Gastroesophageal sphincter (tissue), 4 donors: ENCODE data around the gene SHLD1. TPM values are rescaled to one million over a fixed set of nuclear protein-coding genes. Genes with fewer than 3 reads are reported as not detected.
"Not testable (repeated sequence)": the region's sequence is repeated elsewhere in the genome, so short reads cannot be mapped to it uniquely, and the experiment has no call there.

ENCODE experiments used
- ATAC-seq: fragments of 150-250 bp; one replicate; pipeline ENCODE4 v1.9.1; 2016; ENCODE audit warnings: mild to moderate bottlenecking, moderate library complexity
- H3K27ac ChIP-seq, 4 donors: fragments of 200-600 bp; sonication (generic) in 3 of 4; 1 replicate in 3 of 4; 2 replicates in 1 of 4; pipeline ENCODE4 v1.5.1; 2016 to 2019
- H3K27me3 ChIP-seq: fragments of 200-600 bp; sonication (generic); one replicate; pipeline ENCODE4 v1.5.1; 2019
- H3K36me3 ChIP-seq, 2 donors: fragments of 200-600 bp; sonication (generic); one replicate each; pipeline ENCODE4 v1.5.1; 2019; ENCODE audit warnings: control low read depth in 1 of 2
- H3K4me1 ChIP-seq, 3 donors: fragments of 200-600 bp; sonication (generic); 1 replicate in 2 of 3; 2 replicates in 1 of 3; pipeline ENCODE4 v1.5.1; 2016 to 2019; ENCODE audit warnings: control low read depth in 2 of 3
- H3K4me3 ChIP-seq, 2 donors: fragments of 200-600 bp; sonication (generic); one replicate each; pipeline ENCODE4 v1.5.1; 2019; ENCODE audit warnings: mild to moderate bottlenecking in 1 of 2, moderate library complexity in 1 of 2
- H3K9me3 ChIP-seq, 3 donors: fragments of 200-600 bp; sonication (generic); one replicate each; pipeline ENCODE4 v1.5.1; 2017 to 2019; ENCODE audit warnings: control low read depth in 2 of 3
- EP300 ChIP-seq: sonication (generic); formaldehyde crosslinking; IDR thresholded peaks from one replicate; pipeline ENCODE4 v1.6.1; 2017; ENCODE audit warnings: antibody characterized with exemption, mild to moderate bottlenecking
- POLR2A ChIP-seq, 2 donors: fragments of 450-650 bp; IDR thresholded peaks; one replicate each; pipeline ENCODE4 v1.6.1; 2017; ENCODE audit warnings: antibody characterized with exemption in 2 of 2, mild to moderate bottlenecking in 2 of 2, moderate library complexity in 1 of 2
- POLR2AphosphoS5 ChIP-seq: sonication (generic); formaldehyde crosslinking; IDR thresholded peaks from one replicate; pipeline ENCODE4 v1.6.1; 2017; ENCODE audit warnings: antibody characterized with exemption
- WGBS, 2 donors: methylation state at CpG; one replicate each; pipeline ENCODE4 v1.1.5; 2018; ENCODE audit warnings: low coverage in 1 of 2; 5-methylcytosine and 5-hydroxymethylcytosine counted together
- total RNA-seq, 4 donors: library from RNA; depleted of rRNA; stranded (reverse); fragments of >200 nt; gene quantifications; one replicate each; pipeline ENCODE4 v1.1.0, GENCODE V29; 2016
- TF ChIP-seq, protein P1 (sequence below), 4 experiments: fragments of 200-600 bp in 2 of 4; fragments of 450-650 bp in 2 of 4; sonication (generic) in 1 of 4; IDR thresholded peaks; one replicate each; pipeline ENCODE4 v1.5.1; 2017 to 2019; ENCODE audit warnings: antibody characterized with exemption in 4 of 4, mild to moderate bottlenecking in 2 of 4, moderate library complexity in 2 of 4

The SHLD1 gene
- total RNA-seq, 4 donors from 2014 or later: 0.93 to 3.3 (median 2.1) TPM

DNA sequence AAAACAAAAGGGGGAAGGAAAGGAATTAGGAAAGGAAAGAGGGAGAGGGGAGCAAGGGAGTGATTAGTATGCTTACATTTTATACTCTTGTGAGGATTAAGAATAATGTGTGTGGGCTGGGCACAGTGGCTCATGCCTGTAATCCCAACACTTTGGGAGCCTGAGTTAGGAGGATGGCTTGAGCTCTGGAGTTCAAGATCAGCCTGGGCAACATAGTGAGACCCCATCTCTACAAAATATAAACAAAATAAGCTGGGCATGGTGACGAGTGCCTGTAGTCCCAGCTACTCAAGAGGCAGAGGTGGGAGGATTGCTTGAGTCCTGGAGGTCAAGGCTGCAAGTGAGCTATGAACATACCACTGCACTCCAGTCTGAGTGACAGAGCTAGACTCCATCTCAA is 47.0 kb downstream of the SHLD1 start:
- Histone ChIP-seq H3K36me3 (peaks cover 0 to 5% of the 10 kb centered on the region in 2 donors), H3K27me3 (no peaks in the 10 kb centered on the region), H3K27ac (no peak overlapping the region), H3K4me3 (no peak overlapping the region), H3K4me1 (no peaks in the 10 kb centered on the region), H3K9me3 (no peaks in the 10 kb centered on the region)
- ATAC-seq: no peak
- TF ChIP-seq EP300 (no peak), POLR2AphosphoS5 (no peak), POLR2A (IDR thresholded peaks at IDR 0.05) (no peak)
- TF ChIP-seq, protein P1, sequence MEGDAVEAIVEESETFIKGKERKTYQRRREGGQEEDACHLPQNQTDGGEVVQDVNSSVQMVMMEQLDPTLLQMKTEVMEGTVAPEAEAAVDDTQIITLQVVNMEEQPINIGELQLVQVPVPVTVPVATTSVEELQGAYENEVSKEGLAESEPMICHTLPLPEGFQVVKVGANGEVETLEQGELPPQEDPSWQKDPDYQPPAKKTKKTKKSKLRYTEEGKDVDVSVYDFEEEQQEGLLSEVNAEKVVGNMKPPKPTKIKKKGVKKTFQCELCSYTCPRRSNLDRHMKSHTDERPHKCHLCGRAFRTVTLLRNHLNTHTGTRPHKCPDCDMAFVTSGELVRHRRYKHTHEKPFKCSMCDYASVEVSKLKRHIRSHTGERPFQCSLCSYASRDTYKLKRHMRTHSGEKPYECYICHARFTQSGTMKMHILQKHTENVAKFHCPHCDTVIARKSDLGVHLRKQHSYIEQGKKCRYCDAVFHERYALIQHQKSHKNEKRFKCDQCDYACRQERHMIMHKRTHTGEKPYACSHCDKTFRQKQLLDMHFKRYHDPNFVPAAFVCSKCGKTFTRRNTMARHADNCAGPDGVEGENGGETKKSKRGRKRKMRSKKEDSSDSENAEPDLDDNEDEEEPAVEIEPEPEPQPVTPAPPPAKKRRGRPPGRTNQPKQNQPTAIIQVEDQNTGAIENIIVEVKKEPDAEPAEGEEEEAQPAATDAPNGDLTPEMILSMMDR (IDR thresholded peaks at IDR 0.05): no peak
- 40% methylated on average over 1 of the region's 1 CpG; no CpG with 5 or more reads in 1 of the 2 donors for WGBS, 2 donors

DNA sequence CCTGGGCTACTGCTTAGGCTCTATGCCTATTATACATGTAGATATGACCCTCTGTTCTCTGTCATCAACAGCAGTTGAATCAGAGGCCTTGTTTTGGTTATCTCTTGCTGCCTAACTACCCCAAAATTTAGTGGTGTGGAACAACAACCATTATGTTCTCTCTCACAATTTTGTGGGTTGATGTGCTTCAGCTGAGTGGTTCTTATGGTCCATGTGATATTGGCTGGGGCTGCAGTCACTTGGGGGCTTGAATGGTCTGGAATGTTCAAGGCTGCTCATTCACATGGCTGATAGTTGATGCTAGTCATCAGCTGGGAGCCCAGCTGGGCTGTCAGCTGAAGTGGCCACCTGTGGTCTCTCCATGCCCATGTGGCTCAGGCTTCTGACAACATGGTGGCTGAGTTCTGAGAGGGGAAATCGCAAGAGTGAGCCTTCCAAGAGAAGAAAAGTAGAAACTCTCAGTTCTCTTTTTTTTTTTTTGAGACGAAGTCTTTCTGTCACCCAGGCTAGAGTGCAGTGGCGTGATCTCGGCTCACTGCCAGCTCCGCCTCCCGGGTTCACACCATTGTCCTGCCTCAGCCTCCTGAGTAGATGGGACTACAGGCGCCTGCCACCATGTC is 47.8 kb downstream of the SHLD1 start:
- H3K27ac ChIP-seq: no peak overlapping the region
- WGBS, 2 donors: 77% methylated on average over 7 of the region's 7 CpGs; no CpG with 5 or more reads in 1 of the 2 donors
- no peaks in the 10 kb centered on the region for H3K9me3 ChIP-seq
- peaks cover 0 to 5% of the 10 kb centered on the region in 2 donors for H3K36me3 ChIP-seq
- no peak overlapping the region for H3K4me3 ChIP-seq
- H3K27me3 ChIP-seq: no peaks in the 10 kb centered on the region
- TF ChIP-seq, protein P1 (IDR thresholded peaks at IDR 0.05): no peak
- no peak for TF ChIP-seq POLR2A (IDR thresholded peaks at IDR 0.05)
- no peak for TF ChIP-seq POLR2AphosphoS5
- TF ChIP-seq EP300: no peak
- no peaks in the 10 kb centered on the region for H3K4me1 ChIP-seq
- ATAC-seq: no peak

DNA sequence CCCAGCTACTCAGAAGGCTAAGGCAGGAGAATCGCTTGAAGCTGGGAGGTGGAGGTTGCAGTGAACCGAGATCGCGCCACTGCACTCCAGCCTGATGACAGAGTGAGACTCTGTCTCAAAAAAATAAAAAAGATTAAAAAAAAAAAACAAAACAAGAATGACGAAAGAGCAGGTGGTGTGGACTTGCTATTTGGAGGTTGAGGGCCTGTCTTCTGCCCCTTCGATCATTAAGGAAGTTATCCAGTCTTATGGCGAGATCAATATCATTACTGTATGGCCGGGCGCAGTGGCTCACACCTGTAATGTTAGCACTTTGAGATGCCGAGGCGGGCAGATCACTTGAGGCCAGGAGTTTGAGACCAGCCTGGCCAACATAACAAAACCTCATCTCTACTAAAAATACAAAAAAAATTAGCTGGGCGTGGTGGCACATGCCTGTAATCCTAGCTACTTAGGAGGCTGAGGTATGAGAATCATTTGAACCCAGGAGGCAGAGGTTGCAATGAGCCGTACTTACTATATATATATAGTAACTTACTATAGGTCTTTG is 53.6 kb downstream of the SHLD1 start:
- not testable (repeated sequence) for H3K36me3 ChIP-seq, ATAC-seq, H3K4me3 ChIP-seq, H3K9me3 ChIP-seq, H3K27me3 ChIP-seq, H3K4me1 ChIP-seq, H3K27ac ChIP-seq
- WGBS, 2 donors: 89 to 96% methylated on average over 12 of the region's 13 CpGs

DNA sequence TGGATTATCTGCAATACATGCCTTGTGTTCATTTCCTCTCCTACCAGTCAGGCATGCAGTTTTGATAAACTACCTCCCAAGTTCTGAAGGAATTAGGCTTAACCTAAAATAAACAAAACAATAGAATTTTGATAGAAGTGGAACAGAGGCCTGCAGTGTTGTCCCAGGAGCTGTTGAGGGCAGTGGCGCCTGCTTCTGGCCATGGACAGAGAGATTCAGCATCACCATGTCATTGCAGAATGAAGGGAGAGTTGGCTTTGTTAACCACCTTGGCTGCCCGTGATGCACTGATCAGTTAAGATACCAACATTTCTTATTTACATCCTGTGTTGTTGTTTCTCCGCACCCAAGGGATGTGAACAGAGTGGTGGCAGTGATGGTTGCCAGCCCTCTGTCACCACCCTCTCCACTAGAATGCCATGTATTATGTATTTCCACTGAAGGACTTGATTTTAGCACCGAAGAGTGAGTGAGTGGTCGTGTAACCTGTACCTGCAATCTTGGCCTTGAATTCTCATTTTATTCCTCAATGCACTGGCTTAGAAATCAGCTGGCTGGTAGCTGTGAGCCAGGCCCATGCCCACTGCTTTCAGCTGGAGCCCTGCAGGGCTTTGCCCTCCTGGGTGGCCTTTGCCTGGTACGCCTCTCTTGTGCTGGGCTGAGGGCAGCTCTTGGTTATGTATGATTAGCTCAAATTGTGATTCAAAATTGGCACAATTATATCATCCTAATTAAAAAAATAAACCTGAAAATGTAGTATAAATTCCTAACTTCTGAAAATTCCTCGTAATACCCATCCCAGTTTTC is 56.5 kb downstream of the SHLD1 start:
- no peak for ATAC-seq
- Histone ChIP-seq H3K27me3 (no peaks in the 10 kb centered on the region), H3K9me3 (no peaks in the 10 kb centered on the region), H3K4me3 (no peak overlapping the region), H3K36me3 (peaks cover 0 to 3% of the 10 kb centered on the region in 2 donors), H3K27ac (no peak overlapping the region), H3K4me1 (no peaks in the 10 kb centered on the region)
- WGBS, 2 donors: 87 to 88% methylated on average over 3 to 7 of the region's 7 CpGs
- TF ChIP-seq, protein P1 (IDR thresholded peaks at IDR 0.05): no peak
- no peak for TF ChIP-seq EP300
- no peak for TF ChIP-seq POLR2AphosphoS5

DNA sequence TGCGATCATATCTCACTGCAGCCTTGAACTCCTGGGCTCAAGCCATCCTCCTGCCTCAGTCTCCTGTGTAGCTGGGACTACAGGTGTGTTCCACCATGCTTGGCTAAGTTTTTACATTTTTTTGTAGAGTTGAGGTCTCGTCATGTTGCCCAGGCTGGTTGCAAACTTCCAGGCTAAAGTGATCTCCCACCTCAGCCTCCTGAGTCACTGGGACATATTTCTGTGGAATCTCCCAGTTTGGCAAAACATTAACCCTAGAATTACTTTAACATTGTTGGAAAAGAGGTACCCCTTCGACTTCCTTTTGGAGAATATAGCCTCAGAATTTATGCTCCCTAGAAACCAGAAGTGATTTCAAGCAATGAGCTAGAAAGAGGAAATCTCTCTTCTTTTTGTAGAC is 57.2 kb downstream of the SHLD1 start:
- Histone ChIP-seq H3K36me3 (peaks cover 0 to 3% of the 10 kb centered on the region in 2 donors), H3K27me3 (no peaks in the 10 kb centered on the region), H3K4me1 (no peaks in the 10 kb centered on the region), H3K4me3 (no peak overlapping the region), H3K27ac (no peak overlapping the region), H3K9me3 (no peaks in the 10 kb centered on the region)
- TF ChIP-seq POLR2A (IDR thresholded peaks at IDR 0.05) (no peak), EP300 (no peak), POLR2AphosphoS5 (no peak)
- TF ChIP-seq, protein P1 (IDR thresholded peaks at IDR 0.05): no peak
- WGBS, 2 donors: 90 to 97% methylated on average over 2 to 3 of the region's 3 CpGs
- no peak for ATAC-seq
